KMS-11 (cell line): ENCODE results near the gene MGMT.

Source experiments
- H2AFZ ChIP-seq: fragments of 200-600 bp; sonication (generic); 2 replicates; pipeline ENCODE4 v1.6.1; 2016; ENCODE audit warnings: antibody characterized with exemption, mixed run types, low read depth
- H3K27ac ChIP-seq: fragments of 200-600 bp; sonication (generic); 2 replicates; pipeline ENCODE4 v1.6.1; 2016; ENCODE audit warnings: mild to moderate bottlenecking, mixed run types
- H3K27me3 ChIP-seq: fragments of 200-600 bp; sonication (generic); 2 replicates; pipeline ENCODE4 v1.6.1; 2017; ENCODE audit warnings: mild to moderate bottlenecking, low read depth, mixed run types, moderate library complexity; ENCODE audit not compliant: insufficient read depth
- H3K36me3 ChIP-seq: fragments of 200-600 bp; sonication (generic); 2 replicates; pipeline ENCODE4 v1.6.1; 2017; ENCODE audit warnings: mild to moderate bottlenecking, mixed run types; ENCODE audit not compliant: insufficient read depth
- H3K4me1 ChIP-seq: fragments of 200-600 bp; sonication (generic); 2 replicates; pipeline ENCODE4 v1.6.1; 2016; ENCODE audit warnings: mild to moderate bottlenecking, low read depth, mixed run types; ENCODE audit not compliant: poor library complexity, severe bottlenecking
- H3K4me2 ChIP-seq: fragments of 200-600 bp; sonication (generic); 2 replicates; pipeline ENCODE4 v1.7.0; 2016; ENCODE audit warnings: mild to moderate bottlenecking, mixed run types
- H3K4me3 ChIP-seq: fragments of 200-600 bp; sonication (generic); IDR thresholded peaks from 2 replicates; pipeline ENCODE4 v1.6.1; 2017; ENCODE audit warnings: low read depth, low read length, mixed read lengths; ENCODE audit not compliant: insufficient read depth
- H3K79me2 ChIP-seq: fragments of 200-600 bp; sonication (generic); 2 replicates; pipeline ENCODE4 v1.6.1; 2016; ENCODE audit warnings: low read depth, mixed run types; ENCODE audit not compliant: insufficient read depth
- H3K9ac ChIP-seq: fragments of 200-600 bp; sonication (generic); 2 replicates; pipeline ENCODE4 v1.6.1; 2016; ENCODE audit warnings: mild to moderate bottlenecking, mixed run types
- H4K20me1 ChIP-seq: fragments of 200-600 bp; sonication (generic); 2 replicates; pipeline ENCODE4 v1.6.1; 2016; ENCODE audit warnings: mild to moderate bottlenecking, mixed run types; ENCODE audit not compliant: insufficient read depth
- TF ChIP-seq, protein P1 (sequence below): fragments of 200-600 bp; sonication (generic); conservative IDR thresholded peaks from 2 replicates; pipeline ENCODE4 v1.6.1; 2017; ENCODE audit warnings: low read depth, mild to moderate bottlenecking, antibody characterized with exemption, low read length, moderate library complexity, mixed read lengths

Gene MGMT

DNA sequence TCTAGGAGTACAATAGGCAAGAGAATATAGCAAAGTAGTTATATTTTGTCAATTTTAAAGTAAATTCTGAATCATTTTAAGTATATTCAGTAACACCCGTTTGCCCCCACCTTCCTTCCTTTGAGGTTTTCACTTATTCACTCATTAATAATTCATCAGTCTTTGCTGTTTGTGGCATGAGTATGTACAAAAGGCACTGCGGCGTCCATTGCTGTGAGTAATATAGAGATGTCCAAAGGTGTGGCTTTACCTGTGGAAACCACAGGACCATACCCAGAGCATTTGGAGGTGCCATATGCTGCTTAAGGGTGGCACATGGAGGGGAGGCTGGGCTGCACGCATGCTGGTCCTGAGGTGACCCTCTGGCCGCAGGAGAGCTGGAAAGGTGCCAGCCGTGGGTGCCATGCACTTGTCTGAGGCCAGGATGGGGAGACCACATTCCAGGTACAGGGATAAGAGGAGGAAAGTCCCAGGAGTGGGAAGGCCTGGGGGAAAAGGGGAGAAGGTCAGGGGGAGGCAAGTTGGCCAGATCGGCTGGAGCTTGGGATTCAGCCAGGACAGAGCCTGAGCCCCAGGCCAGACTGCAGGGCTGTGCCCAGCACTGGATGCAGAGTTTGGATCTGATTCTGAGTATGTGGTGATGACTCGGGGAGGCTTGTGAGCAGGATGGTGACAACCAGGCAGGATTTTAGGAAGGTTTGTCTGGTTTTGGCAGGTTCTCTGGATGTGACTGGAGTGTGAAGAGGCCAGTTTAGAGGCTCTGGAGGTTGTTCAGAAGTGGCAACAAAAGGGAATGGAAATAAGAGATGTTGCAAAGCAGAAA lies 223.4 kb downstream of the MGMT start:
- Histone ChIP-seq H3K4me2 (no peak overlapping the region), H2AFZ (no peak overlapping the region), H3K9ac (no peak overlapping the region), H3K4me1 (no peaks in the 10 kb centered on the region), H3K79me2 (no peaks in the 10 kb centered on the region), H3K4me3 (no peak overlapping the region), H3K27me3 (no peaks in the 10 kb centered on the region), H3K27ac (no peak overlapping the region), H4K20me1 (no peaks in the 10 kb centered on the region), H3K36me3 (no peaks in the 10 kb centered on the region)
- TF ChIP-seq, protein P1, sequence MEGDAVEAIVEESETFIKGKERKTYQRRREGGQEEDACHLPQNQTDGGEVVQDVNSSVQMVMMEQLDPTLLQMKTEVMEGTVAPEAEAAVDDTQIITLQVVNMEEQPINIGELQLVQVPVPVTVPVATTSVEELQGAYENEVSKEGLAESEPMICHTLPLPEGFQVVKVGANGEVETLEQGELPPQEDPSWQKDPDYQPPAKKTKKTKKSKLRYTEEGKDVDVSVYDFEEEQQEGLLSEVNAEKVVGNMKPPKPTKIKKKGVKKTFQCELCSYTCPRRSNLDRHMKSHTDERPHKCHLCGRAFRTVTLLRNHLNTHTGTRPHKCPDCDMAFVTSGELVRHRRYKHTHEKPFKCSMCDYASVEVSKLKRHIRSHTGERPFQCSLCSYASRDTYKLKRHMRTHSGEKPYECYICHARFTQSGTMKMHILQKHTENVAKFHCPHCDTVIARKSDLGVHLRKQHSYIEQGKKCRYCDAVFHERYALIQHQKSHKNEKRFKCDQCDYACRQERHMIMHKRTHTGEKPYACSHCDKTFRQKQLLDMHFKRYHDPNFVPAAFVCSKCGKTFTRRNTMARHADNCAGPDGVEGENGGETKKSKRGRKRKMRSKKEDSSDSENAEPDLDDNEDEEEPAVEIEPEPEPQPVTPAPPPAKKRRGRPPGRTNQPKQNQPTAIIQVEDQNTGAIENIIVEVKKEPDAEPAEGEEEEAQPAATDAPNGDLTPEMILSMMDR: no peak

DNA sequence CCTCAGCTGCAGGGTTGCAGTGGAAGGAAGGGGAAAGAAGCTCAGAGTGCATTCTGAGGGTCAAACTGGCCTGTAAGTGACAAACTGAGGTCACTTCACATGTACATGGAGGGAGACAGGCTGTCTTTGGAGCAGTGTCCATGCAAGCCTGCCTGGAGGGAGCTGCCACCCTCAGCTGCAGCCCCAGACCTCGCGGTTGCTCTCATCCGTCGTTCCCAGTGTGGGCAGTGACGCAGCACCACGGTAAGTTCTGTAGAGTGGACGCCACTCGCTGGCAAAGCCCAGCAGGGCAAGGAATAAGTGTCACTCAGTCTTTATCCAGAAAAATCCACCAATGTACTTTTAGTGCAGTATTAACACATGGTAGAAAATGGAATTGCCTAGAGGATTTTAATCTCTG lies 225.7 kb downstream of the MGMT start:
- Histone ChIP-seq H2AFZ (no peak overlapping the region), H3K4me2 (no peak overlapping the region), H3K9ac (no peak overlapping the region), H3K4me3 (no peak overlapping the region), H3K36me3 (no peaks in the 10 kb centered on the region), H3K79me2 (no peaks in the 10 kb centered on the region), H4K20me1 (no peaks in the 10 kb centered on the region), H3K27me3 (no peaks in the 10 kb centered on the region), H3K27ac (no peak overlapping the region), H3K4me1 (no peaks in the 10 kb centered on the region)
- TF ChIP-seq, protein P1: no peak

DNA sequence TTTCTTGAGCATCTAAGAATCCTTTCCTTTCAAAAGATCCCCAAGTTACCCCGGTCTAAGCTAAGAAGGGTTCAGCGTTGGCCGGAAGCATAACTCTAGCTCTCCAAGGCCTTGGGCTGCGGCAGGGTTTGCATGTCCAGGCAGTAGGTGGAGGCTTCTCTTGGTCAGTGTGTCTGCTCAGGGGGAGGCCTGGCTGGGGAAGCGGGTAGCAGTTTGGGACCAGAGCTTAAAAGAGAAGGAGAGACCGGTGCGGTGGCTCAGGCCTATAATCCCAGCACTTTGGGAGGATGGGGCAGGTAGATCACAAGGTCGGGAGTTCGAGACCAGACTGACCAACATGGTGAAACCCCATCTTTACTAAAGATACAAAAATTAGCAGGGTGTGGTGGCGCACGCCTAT lies 226.3 kb downstream of the MGMT start:
- no peaks in the 10 kb centered on the region for H4K20me1 ChIP-seq
- no peak overlapping the region for H3K9ac ChIP-seq
- H3K27ac ChIP-seq: no peak overlapping the region
- no peak overlapping the region for H2AFZ ChIP-seq
- H3K27me3 ChIP-seq: no peaks in the 10 kb centered on the region
- TF ChIP-seq, protein P1: no peak
- H3K79me2 ChIP-seq: no peaks in the 10 kb centered on the region
- H3K4me2 ChIP-seq: no peak overlapping the region
- no peak overlapping the region for H3K4me3 ChIP-seq
- no peaks in the 10 kb centered on the region for H3K4me1 ChIP-seq
- no peaks in the 10 kb centered on the region for H3K36me3 ChIP-seq

DNA sequence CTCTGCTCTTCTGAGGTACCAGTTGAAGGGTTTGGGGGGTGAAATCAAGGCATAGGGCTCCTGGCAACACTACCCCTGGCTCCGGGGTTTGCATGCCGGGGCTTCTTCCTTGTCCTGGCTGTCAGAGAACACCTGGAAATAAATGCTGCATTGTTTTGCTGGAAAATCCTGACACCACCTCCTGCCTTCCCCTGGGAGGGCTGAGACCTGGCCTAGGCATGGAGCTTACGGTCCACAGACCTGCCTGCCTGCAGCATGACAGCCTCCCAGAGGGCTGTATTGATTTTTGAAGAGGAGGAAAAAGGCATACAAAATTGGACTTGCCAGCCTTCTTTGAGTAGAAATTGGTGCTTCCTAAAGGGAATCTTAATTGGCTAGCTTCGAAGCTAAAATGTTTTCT lies 227.1 kb downstream of the MGMT start:
- Histone ChIP-seq H3K27me3 (no peaks in the 10 kb centered on the region), H3K4me2 (no peak overlapping the region), H4K20me1 (no peaks in the 10 kb centered on the region), H2AFZ (no peak overlapping the region), H3K27ac (no peak overlapping the region), H3K9ac (no peak overlapping the region), H3K4me1 (no peaks in the 10 kb centered on the region), H3K36me3 (no peaks in the 10 kb centered on the region), H3K79me2 (no peaks in the 10 kb centered on the region), H3K4me3 (no peak overlapping the region)
- TF ChIP-seq, protein P1: no peak
